Skin of body (tissue), 2 donors: Measurements from ENCODE around the gene SNTG2. TPM values are rescaled to one million over a fixed set of nuclear protein-coding genes. Genes with fewer than 3 reads are reported as not detected.

Experiments used
- DNase-seq: peaks from one replicate; lab custom pipeline; 2025; lab: John Stamatoyannopoulos, UW
- total RNA-seq: library from RNA; depleted of rRNA; stranded (reverse); fragments of >200 nt; gene quantifications from one replicate; pipeline ENCODE4 v1.2.3, GENCODE V29; 2014

Gene SNTG2
- total RNA-seq, 1 donor from 2014 or later: 5.2 TPM

DNA sequence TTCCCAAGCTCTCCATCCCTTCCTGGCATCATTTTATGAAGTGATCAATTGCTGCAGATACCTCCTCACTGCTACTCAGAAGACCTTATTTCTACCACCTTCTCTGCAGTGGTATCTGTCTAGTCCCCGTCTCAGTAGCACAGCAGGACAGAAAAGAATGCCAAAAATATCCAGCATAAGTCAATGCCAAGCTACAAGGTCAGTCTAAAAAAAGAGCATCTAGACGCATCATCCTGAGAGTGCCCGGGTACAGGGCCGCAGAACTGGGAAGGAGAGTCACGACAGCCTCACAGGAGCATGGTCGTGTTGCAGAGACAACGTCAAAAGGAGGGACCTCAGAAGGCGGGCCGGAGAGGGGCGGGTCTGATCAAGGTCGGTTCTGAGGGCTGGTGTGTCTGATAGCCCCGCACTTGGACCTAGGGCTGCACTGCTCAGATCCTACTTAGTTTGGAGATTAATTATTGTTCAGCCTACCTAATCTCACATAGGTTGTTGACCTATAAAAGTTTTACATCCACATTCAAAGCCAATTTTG lies 24.3 kb upstream of the SNTG2 start:
- no peak for DNase-seq

DNA sequence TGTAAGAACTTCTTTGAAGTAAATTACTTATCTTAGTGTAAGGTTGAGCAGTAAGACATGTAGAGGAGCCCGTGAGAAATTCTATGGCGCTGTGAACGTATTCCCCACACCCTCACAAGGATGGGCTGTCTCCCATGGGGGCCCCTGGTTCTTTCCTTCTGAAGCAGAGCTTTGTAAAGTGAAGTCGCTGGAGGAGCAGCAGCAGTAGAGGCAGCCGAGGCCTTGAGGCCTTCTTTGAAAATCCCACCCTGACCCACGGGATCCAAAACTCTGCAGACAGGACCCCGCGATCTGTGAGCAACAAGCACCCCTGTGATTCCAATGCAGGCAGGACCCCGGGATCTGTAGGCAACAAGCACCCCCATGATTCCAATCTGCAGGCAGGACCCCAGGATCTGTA lies 23.8 kb upstream of the SNTG2 start:
- DNase-seq: no peak

DNA sequence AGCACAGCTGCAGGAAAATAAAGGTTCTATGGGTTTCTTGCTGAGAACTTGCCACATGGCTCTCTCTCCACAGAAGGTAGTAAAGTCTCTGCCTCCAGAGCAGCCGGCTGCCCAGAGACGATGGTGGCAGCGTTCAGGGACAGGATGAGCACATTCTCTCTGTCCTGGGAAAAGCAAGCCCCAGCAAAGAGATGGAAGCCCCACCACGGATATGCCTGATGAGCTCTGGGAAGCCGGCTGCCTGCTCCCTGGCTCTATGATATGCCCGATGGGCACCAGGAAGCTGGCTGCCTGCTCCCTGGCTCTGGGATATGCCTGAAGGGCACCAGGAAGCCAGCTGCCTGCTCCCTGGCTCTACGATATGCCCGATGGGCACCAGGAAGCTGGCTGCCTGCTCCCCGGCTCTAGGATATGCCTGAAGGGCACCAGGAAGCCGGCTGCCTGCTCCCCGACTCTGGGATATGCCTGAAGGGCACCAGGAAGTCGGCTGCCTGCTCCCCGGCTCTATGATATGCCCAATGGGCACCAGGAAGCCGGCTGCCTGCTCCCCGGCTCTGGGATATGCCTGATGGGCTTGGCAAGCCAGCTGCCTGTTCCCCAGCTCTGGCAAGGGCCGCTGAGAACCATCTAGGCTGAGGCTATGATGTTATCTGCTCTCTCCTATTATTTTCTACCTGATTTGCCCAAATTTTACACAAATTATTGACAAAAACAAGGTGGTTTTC lies 21.5 kb upstream of the SNTG2 start:
- DNase-seq: no peak

DNA sequence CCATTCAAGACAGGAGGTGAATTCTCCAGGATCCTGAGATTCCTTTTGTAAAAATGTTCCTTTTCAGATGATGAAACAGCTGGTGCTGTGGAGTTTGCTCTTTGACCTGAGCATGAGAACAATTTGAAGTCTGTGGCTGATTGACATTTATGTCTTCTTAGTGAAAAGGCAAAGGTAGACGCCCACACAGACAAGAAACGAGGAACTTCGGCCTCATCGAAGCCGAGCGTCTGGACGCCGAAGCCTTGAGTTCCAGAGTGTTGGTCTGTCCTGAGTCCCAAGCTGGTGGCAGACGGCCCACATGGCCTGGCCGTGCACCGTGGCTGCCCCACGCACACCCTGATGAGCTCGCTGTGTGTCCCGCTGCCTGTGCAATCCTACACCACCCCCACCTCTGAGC lies 20.7 kb upstream of the SNTG2 start:
- no peak for DNase-seq

DNA sequence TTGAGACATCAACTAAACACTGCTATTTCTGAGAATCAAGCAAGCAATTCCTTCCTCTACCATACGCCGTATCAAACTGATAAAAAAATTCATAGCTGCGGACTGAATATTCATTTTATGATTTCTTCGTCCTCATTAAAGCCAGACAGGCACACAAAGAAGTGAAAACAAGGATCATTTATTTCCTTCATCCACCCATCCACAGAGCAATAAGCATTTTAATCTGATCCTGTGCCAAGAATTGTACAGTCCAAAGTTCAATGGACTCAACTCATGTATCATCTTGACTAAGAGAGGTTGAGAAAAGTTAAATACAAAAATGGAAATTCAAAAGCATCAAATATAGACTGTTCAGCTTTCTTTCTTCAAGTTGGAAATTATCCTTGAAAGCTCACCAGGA lies 19.7 kb upstream of the SNTG2 start:
- no peak for DNase-seq

DNA sequence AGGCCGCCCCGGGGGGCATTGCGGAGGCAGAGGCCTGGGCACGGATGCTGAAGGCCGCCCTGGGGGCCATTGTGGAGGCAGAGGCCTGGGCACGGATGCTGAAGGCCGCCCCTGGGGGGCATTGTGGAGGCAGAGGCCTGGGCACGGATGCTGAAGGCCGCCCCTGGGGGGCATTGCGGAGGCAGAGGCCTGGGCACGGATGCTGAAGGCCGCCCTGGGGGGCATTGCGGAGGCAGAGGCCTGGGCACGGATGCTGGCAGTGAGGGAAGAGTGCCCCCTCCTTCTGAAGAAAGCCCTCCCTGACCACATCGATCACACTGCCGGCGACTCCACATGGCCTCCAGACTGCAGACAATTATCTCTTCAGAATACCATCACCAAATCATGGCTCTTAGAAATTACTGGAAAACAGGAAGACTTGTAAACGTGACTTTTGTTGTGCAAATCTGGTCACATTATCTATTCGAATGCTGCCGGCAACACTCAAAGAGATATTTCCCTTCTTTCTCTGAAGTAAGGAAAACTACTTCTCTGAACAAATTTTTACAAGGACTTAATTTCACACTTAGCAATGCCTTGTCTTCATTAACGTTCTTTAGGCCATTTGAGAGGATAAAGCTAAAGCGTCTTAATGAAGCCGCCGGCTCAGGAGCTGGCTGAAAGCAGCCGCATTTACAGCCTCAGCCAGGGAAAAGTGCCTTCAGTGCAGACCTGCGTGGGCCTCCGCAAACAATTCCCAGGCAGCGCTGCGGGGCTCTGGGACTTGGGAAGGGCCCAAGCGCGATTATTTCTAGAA lies 18.1 kb upstream of the SNTG2 start:
- no peak for DNase-seq

DNA sequence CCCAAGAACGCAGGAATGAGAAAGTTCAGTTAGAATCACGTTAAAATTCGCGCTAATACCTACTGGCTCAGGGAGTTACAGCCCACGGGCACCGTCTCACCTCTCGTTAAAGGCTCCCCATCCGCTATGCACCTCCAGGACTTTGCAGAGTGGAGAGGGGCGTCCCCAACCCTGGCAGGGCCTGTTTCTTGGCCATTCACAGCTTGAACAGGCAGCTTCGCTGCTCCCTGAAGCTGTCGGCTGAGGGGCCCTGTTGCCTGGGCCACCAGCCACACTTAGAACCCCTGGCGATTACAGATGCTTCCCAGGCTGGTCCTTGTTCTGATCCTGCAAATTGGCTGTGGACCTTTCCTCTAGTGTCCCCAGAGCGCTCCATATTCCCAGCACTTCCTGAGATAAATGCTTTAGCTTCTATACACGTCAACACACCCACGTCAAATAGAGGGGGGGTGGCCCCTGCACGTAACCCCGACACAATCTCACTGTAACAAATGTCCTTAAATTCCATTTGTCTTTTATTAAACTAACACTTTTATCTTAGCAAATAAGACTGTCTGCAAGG lies 16.8 kb upstream of the SNTG2 start:
- DNase-seq: no peak

DNA sequence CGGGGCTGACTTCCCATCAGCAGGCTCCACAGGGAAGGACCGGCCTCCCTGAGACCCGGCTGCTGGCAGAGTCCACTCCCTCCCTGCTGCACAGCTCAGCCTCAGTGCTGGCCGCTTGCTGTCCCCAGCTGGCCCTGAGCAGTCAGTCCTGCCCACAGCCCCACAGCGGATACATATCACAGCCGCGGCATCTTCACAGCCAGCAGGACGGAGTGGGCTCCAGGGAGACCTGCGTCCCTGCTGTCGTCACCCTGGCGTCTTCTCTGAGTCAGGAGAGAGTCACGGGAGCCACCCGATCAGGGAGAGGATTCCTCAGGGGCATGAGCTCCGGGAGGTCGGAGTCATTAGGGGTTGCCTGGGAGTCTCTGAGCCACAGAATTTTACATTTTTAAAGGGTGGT lies 13.1 kb upstream of the SNTG2 start:
- DNase-seq: no peak

DNA sequence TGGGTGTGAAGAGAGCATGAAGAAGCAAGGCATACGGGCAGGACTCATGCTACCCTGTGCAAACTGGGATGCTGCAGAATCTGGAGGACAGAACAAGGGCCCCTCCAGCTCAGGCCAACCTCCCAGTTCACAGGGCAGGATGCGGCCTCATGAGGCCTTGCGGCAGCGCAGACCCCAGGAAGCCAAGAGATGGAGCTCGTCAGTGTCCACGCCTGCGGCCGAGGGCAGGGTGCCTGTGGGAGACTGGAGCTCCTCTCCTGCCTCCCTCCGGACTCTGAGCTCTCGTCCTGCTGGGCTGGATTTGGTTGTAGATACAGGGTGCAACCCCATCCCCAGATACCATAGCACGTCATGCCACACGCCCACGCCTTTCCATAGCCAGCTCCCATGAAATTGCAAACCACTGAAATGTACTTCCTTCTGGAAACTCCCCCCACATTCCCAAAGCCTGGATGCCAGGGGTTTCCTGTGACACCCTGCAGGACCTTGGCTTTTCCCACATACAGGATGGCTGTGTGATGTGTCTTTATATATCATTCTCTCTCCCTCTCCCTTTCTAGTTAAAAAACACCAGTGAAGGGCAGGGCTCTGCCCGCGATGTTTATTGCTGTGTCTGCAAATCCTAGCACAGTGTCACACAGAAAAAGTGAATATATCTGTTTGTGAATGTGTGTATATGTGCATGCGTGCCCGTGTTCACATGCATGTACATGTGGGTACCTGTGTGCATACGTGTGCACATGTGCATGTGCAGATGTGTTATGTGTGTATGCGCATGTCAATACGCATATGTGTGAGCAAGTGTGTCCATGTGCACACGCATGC lies 12.3 kb upstream of the SNTG2 start:
- DNase-seq: no peak

DNA sequence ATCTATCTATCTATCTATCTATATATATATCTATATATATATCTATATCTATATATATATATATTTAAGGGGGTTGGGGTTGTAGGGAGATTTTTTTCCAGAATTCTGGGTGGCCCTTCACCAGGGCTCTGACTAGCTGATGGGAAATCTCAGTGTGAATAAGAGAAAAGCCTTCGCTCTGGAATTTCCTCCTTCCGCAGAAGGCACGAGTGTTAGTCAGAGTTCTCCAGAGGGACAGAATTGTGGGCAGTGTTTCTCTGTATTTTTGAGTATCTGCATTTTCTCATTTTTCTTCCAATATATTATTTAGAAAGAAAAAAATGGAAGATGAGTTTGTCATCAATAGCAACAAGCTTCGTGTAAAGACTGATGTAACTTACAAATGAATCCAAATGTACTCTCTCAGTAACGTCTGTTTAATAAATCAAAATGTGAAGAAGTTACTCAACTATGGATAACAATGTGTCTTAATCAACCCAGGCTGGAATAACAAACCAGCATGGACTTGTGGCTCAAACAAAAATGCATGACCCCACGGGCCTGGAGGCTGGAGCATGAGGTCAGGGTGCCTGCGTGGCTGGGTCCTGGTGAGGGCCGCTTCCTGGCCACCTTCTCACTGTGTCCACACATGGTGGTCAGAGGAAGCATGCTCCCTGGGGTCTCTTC lies 10.6 kb upstream of the SNTG2 start:
- peak; percentile 67 for DNase-seq

DNA sequence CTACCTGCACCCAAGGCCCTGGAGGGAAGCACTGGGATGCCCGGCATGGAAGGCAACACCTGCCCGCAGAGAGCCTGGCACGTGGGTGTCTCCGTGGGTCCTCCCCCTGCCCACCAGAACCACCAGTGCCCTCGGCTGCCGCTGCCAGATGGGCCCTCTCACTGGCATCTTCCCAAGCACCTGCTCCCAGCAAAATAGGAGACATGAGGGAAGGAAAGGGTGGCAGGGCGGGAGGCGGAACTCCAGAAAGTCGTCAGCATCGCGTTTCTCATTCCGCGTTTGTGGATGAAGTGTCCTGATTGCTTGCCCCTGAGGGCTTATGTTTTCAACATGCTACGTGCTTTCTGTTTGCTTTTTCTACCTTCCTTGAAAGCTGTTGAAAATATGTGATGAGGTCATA lies 8.8 kb upstream of the SNTG2 start:
- no peak for DNase-seq

DNA sequence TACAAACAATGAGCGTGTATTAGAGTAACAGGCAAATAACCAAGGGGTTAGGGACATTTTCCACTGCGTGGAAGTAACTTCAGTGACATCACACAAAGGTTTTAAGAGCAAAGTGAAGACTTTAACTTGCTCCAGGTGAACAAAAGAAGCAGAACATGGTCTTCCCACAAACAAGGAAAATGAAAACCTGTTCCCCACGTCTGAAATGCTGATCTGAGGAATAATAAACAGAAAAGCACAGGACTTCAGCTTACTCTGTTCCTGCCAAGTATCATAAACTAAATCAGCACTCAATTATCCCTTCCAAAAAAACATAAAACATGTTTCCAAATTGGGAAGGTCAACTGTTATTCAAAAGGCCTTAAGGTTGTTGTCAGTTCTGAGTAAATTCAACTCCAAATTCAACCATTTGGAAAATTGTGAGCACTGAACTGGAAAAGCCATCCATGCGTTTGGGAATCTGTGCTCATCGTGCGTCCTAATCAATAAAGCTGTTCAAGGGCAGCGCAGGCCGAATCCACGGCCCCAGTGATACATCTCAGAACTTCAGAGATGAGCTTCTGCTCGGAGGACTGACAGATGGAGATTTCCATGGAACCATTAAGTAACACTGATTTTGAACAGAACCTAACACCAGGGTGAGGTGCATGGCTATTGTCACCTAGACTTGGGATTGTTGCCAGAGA lies 7.7 kb upstream of the SNTG2 start:
- DNase-seq: no peak

DNA sequence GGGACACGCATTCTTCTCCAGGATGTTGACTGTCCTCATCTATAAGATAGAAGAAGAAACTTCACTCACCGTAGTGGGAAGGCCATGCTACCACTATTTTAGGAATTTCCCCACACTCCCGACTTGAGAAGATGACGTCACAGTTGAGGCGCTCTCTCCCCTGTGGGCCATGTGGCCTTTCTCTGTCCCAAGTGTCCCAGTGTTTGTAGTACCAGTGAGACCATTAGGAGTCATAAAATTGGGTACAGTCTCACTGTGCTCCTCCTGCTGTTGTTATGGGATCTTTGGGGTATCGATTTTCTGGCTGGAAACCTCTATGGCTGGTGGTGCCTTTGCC lies 7.2 kb upstream of the SNTG2 start:
- no peak for DNase-seq

DNA sequence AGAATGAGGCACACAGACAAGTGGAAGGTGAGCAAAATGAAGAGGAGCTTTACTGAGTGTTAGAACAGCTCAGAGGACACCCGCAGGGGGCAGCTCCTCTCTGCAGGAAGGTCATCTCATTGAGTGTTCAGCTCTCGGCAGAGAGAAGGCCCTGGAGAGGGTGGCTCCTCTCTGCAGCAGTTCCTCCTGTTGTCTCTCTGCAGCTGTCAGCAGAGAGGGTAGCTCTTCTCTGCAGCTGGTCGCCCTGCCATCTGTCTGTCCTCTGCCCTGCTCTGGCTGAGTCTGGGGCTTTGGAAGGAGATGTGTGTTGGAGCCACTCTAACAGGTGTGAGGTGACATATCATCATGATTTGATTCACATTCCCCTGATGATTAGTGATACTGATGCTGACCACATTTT lies 6.8 kb upstream of the SNTG2 start:
- DNase-seq: no peak

DNA sequence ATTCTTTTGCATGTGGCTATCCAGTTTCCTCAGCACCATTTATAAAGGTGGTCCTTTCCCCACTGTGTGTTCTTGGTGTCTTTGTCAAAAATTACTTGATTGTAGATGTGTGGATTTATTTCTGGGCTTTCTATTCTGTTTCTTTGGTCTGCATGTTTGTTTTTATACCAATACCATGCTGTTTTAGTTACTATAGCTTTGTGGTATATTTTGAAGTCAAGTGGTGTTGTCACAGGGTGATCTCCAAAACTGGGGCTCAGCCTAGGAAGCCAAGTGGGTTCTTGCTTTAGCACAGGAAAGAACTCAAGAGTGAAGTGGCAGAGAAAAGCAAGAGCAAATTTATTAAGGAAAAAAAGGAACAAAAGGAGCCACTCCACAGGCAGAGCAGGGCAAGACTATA lies 6.0 kb upstream of the SNTG2 start:
- no peak for DNase-seq

DNA sequence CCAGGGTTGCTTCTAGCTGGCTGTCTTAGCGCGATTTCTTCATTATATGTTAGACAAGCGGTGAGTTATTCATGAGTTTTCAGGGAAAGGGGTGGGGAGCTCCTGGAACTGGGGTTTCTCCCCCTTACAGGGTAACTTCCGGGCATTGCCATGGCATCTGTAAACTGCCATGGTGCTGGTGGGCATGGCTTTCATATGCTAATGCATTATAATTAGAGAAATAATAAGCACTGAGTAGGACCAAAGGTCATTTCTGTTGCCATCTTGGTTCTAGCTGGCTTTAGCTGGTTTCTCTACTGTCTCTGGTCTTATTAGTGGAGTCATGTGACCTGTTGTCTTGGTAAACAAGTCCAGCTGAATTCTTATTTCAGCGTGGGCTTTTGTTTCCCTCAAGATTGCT lies 5.5 kb upstream of the SNTG2 start:
- DNase-seq: no peak

DNA sequence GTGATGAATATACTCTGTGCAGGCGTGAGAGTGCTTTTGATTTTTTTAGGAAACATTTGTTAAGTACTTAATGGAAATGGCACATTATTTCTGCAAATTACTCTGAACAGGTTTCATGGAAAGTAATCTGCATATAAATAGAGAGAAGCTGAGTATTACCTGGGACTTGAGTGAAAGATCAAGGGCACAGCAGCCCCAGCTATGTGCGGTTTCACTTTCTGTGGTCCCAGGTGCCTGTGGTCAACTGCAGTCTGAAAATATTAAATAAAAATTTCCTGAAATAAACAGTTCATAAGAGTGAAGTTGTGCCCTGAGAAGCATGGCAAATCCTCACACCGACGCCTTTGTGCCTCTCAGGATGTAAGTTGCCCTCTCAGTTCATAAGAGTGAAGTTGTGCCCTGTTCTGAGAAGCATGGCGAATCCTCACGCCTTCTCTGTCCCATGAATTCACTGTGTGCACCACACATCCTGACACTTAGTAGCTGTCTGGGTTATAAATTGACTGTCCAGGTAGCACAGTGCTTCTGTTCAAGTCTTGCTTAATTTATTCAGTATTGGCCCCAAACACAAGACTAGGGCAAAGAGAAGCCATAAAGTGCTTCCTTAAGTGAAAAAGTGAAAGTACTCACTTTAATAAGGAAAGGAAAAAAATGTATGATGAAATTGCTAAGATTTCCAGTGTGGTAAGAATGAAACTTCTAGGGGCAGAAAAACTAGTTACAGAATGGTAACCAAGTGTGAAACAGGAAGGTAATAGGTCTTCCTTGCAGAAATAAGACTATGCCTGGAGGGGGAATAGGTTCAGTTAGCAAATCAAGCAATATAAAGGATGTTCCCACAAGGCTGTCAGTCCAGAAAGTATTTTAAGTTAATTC lies 4.3 kb upstream of the SNTG2 start:
- no peak for DNase-seq

DNA sequence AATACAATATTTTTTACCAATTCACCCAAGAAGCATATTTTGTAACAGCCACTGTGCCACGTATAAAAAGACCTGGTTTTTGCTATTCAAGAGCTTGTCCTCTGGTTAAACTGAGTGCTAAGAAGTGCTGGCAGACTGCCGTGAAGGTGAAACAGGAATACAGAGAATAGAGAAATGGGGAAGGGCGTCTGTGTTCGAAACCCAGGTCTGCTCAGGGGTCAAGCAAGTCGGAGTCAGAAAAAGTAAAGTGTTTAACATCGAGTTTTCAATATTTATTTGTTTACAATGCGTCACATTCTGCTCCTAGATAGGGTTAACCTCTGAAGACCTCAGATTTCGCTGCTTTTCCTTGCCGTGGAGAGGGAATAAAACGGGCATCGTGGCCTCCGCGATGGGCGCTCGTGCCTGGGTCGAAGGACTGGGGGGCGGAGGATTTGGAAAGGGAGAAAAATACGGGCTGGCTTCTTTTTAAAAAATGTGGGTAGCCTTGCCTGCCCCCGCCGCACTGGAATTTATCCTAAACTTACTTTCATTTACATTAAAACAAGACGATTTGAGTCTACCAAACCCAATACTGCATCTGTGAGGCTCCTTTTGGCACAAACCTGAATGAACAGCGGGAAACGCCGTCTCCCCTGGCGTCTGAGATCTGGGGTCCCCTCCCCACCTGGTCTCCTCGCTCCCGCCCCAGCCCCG lies 1.1 kb upstream of the SNTG2 start:
- no peak for DNase-seq
